HepG2 (cell line): ENCODE results near the gene CROCC. TPM values are rescaled to one million over a fixed set of nuclear protein-coding genes. Genes with fewer than 3 reads are reported as not detected.
A peak's percentile ranks its signal among the peaks of the same experiment; 100 is the strongest.

Experiments used
- ATAC-seq: fragments of 200-7000 bp; cut with Tn5 transposase; 3 replicates; pipeline ENCODE4 v1.9.1; 2020; ENCODE audit warnings: mild to moderate bottlenecking, moderate library complexity
- BruUV-seq: library from RNA; stranded (reverse); fragments of 400-500 nt; replicated peaks from 2 replicates; lab custom pipeline; 2021; lab: Mats Ljungman, UMichigan
- CTCF ChIA-PET: fragments of 300-600 bp; formaldehyde crosslinking; extraction: SDS; loops from one replicate; lab custom pipeline; 2021; ENCODE audit warnings: low total read pairs, inconsistent platforms, low intra/inter-chr PET ratio; lab: Yijun Ruan, JAX
- POLR2A ChIA-PET: fragments of 350-600 bp; sonication (Branson Sonifier 250); formaldehyde crosslinking; loops from one replicate; lab custom pipeline; 2020; ENCODE audit warnings: antibody characterized with exemption, inconsistent platforms; lab: Yijun Ruan, JAX
- DNase-seq: peaks from one replicate; pipeline ENCODE4 v3.0.0-alpha.2; 2015; ENCODE audit warnings: low spot score
- FAIRE-seq: peaks from 3 replicates; lab custom pipeline; 2011; peaks lifted over from hg19 to GRCh38; lab: Jason Lieb, UNC
- H2AFZ ChIP-seq: one replicate; pipeline ENCODE4 v1.6.1; 2011; ENCODE audit warnings: low read length, inconsistent platforms
- H3K27ac ChIP-seq: fragments of 300-600 bp; 3 replicates; pipeline ENCODE4 v1.8.0; 2011; ENCODE audit warnings: mixed run types, mild to moderate bottlenecking, mixed read lengths, low read length, inconsistent platforms; ENCODE audit not compliant: insufficient read depth; ENCODE audit errors: extremely low read length
- H3K27me3 ChIP-seq, 2 experiments: fragments of 200-600 bp in 1 of 2; 2 replicates in 1 of 2; 3 replicates in 1 of 2; pipeline versions ENCODE4 v1.6.0 to v1.8.0; 2011; ENCODE audit warnings: low read length in 2 of 2, mild to moderate bottlenecking in 2 of 2, moderate library complexity in 2 of 2, inconsistent platforms in 1 of 2; ENCODE audit not compliant: insufficient read depth in 2 of 2, control insufficient read depth in 1 of 2
- H3K36me3 ChIP-seq, 2 experiments: fragments of 200-600 bp in 1 of 2; replicated peaks in 1 of 2; 2 replicates in 1 of 2; 3 replicates in 1 of 2; pipeline versions ENCODE4 v1.5.1 to v1.8.0; 2011; ENCODE audit warnings: low read length in 2 of 2, inconsistent platforms in 1 of 2; ENCODE audit not compliant: insufficient read depth in 2 of 2, control insufficient read depth in 1 of 2
- H3K4me1 ChIP-seq: 2 replicates; pipeline ENCODE4 v1.5.1; 2012; ENCODE audit warnings: low read length, inconsistent platforms; ENCODE audit not compliant: insufficient read depth
- H3K4me2 ChIP-seq: 2 replicates; pipeline ENCODE4 v1.6.0; 2011; ENCODE audit warnings: low read depth, low read length, inconsistent platforms
- H3K4me3 ChIP-seq, 3 experiments: fragments of 200-600 bp in 1 of 3; sonication (generic), shearing (Covaris generic) in 1 of 3; replicated peaks in 1 of 3; 2 replicates each; pipeline ENCODE4 v1.5.1; 2011 to 2016; ENCODE audit warnings: low read length in 3 of 3, inconsistent platforms in 2 of 3, low read depth in 2 of 3, mild to moderate bottlenecking in 2 of 3, control low read depth in 1 of 3, mixed read lengths in 1 of 3; ENCODE audit not compliant: insufficient read depth in 1 of 3
- H3K79me2 ChIP-seq: one replicate; pipeline ENCODE4 v1.6.1; 2011; ENCODE audit warnings: low read length, inconsistent platforms; ENCODE audit not compliant: insufficient read depth
- H3K9ac ChIP-seq: 2 replicates; pipeline ENCODE4 v1.6.0; 2011; ENCODE audit warnings: mild to moderate bottlenecking, low read depth, low read length, inconsistent platforms; ENCODE audit not compliant: insufficient read depth
- H3K9me3 ChIP-seq: 2 replicates; pipeline ENCODE4 v1.5.1; 2012; ENCODE audit warnings: mild to moderate bottlenecking, low read length
- H4K20me1 ChIP-seq: 2 replicates; pipeline ENCODE4 v1.6.0; 2011; ENCODE audit warnings: inconsistent platforms, mild to moderate bottlenecking, low read length, moderate library complexity; ENCODE audit not compliant: insufficient read depth
- EEA1 ChIP-seq: sonication (generic); formaldehyde crosslinking; IDR thresholded peaks from 2 replicates; pipeline ENCODE4 v1.5.1; 2020; ENCODE audit warnings: mild to moderate bottlenecking, missing genetic modification reagents, borderline replicate concordance
- FOXK2 ChIP-seq: fragments of 450-650 bp; IDR thresholded peaks from 2 replicates; pipeline ENCODE4 v1.6.1; 2016
- KLF6 ChIP-seq: IDR thresholded peaks from 2 replicates; pipeline ENCODE4 v1.8.0; 2016; ENCODE audit warnings: missing biosample characterization, missing genetic modification reagents
- NAIF1 ChIP-seq: sonication (generic); formaldehyde crosslinking; IDR thresholded peaks from 2 replicates; pipeline ENCODE4 v1.5.0; 2020; ENCODE audit warnings: mild to moderate bottlenecking, missing genetic modification reagents, borderline replicate concordance
- NFYB ChIP-seq: sonication (generic); formaldehyde crosslinking; IDR thresholded peaks from 2 replicates; pipeline ENCODE4 v1.4.0; 2020; ENCODE audit warnings: missing genetic modification reagents
- SETDB1 ChIP-seq: sonication (generic); formaldehyde crosslinking; IDR thresholded peaks from 2 replicates; pipeline ENCODE4 v1.5.1; 2020; ENCODE audit warnings: missing genetic modification reagents, mild to moderate bottlenecking, borderline replicate concordance
- THYN1 ChIP-seq: sonication (generic); formaldehyde crosslinking; IDR thresholded peaks from 2 replicates; pipeline ENCODE4 v1.8.1; 2023; ENCODE audit warnings: low read depth, mild to moderate bottlenecking, moderate library complexity, missing genetic modification reagents, borderline replicate concordance
- ZNF318 ChIP-seq: sonication (generic); formaldehyde crosslinking; IDR thresholded peaks from 2 replicates; pipeline ENCODE4 v1.4.0; 2020; ENCODE audit warnings: mild to moderate bottlenecking, missing genetic modification reagents
- ZNF770 ChIP-seq: sonication (generic); formaldehyde crosslinking; IDR thresholded peaks from 2 replicates; pipeline ENCODE4 v1.5.0; 2020; ENCODE audit warnings: mild to moderate bottlenecking, missing genetic modification reagents
- ZNF777 ChIP-seq: sonication (generic); formaldehyde crosslinking; IDR thresholded peaks from 2 replicates; pipeline ENCODE4 v1.4.0; 2020; ENCODE audit warnings: missing genetic modification reagents
- WGBS: methylation state at CpG from one replicate; pipeline ENCODE4 v1.1.6; 2017; ENCODE audit warnings: low lambda C conversion rate; 5-methylcytosine and 5-hydroxymethylcytosine counted together
- in situ Hi-C: cut with HindIII; loops from 2 replicates; pipeline ENCODE4 v1.10.0; 2017; ENCODE audit warnings: low pct_unique_long_range_greater_than_20kb; ENCODE audit not compliant: extremely low pct_ligation_motif_present
- intact Hi-C: fragments of 100-400 bp; cut with micrococcal nuclease; formaldehyde crosslinking; loops from one replicate; pipeline ENCODE4 v1.10.0; 2022; ENCODE audit not compliant: unreplicated experiment
- polyA plus RNA-seq, 8 experiments: library from polyadenylated mRNA; depleted of rRNA in 3 of 8; stranded (reverse) in 7 of 8; unstranded in 1 of 8; fragments of >200 nt; fragmentation: Illumina TruSeq in 4 of 8; extraction: Trizol in 4 of 8; gene quantifications; 2 replicates each; pipeline versions ENCODE4 v1.2.1 to v1.2.3, GENCODE V29; 2011 to 2016; ENCODE audit warnings: low read depth in 4 of 8, missing spikeins in 1 of 8, mixed read lengths in 1 of 8; ENCODE audit not compliant: insufficient read depth in 1 of 8
- total RNA-seq, 5 experiments: library from RNA; depleted of rRNA; stranded (reverse); fragments of >200 nt; fragmentation: Illumina TruSeq; extraction: Trizol; gene quantifications; 2 replicates each; pipeline ENCODE4 v1.2.3, GENCODE V29; 2016; ENCODE audit warnings: low read depth in 1 of 5
- TF ChIP-seq, protein P1 (sequence below): sonication (generic); formaldehyde crosslinking; IDR thresholded peaks from 2 replicates; pipeline ENCODE4 v1.8.0; 2022; ENCODE audit warnings: mild to moderate bottlenecking, missing genetic modification reagents, moderate library complexity

The CROCC gene
- total and polyA plus RNA-seq, 2 of the 13 experiments (the other 11 are each of a cell fraction or from before 2014, with no cell fraction given): 7.8 to 15.5 TPM

GRCh38 chr1:16977377-16977776, 55.6 kb downstream of the CROCC start (continued):
- TF ChIP-seq THYN1 (CRISPR knock-in tag): no peak

DNA sequence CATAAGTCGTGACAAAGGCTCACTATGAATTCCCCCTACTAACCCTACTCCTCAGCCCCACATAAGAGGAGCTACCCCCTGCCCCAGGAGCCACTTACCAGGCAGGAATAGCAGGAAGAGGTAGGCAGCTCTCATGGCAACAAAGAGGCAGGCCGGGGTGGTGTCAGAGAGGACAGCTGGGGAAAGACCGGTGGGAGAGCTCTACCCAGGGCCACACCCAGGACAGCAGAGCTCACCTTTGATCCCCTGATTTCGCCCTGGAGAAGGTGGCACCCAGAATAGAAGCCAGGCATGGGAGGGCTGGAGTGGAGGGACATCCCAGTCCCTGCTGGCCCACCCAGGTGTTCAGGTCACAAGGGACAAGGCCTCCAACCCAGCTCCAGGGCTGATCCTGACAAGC, 56.4 kb downstream of the CROCC start:
- H2AFZ ChIP-seq: no peak overlapping the region
- H4K20me1 ChIP-seq: no peaks in the 10 kb centered on the region
- no peaks in the 10 kb centered on the region for H3K9me3 ChIP-seq
- H3K36me3 ChIP-seq: no peaks in the 10 kb centered on the region
- peak; percentile 19 for ATAC-seq
- no TSS peak for BruUV-seq
- intact Hi-C loops: no loop called here
- ChIA-PET POLR2A (no interaction called here), CTCF (no interaction called here)
- in situ Hi-C loops: no loop called here
- WGBS: 0% methylated on average over 3 of the region's 4 CpGs
- no peak overlapping the region for H3K4me3 ChIP-seq
- no peak overlapping the region for H3K9ac ChIP-seq
- peaks cover 31% of the 10 kb centered on the region for H3K4me1 ChIP-seq
- FAIRE-seq: no peak
- H3K27ac ChIP-seq: no peak overlapping the region
- peaks cover 4 to 32% of the 10 kb centered on the region in 2 experiments; a peak in 4 of 5 replicates for H3K27me3 ChIP-seq
- H3K4me2 ChIP-seq: no peak overlapping the region
- H3K79me2 ChIP-seq: no peaks in the 10 kb centered on the region
- DNase-seq: no peak
- no peak for TF ChIP-seq SETDB1 (CRISPR knock-in tag)
- no peak for TF ChIP-seq EEA1 (CRISPR knock-in tag)
- TF ChIP-seq NAIF1 (CRISPR knock-in tag): no peak
- no peak for TF ChIP-seq NFYB
- TF ChIP-seq KLF6 (CRISPR knock-in tag): no peak
- no peak for TF ChIP-seq ZNF318
- TF ChIP-seq, protein P1, sequence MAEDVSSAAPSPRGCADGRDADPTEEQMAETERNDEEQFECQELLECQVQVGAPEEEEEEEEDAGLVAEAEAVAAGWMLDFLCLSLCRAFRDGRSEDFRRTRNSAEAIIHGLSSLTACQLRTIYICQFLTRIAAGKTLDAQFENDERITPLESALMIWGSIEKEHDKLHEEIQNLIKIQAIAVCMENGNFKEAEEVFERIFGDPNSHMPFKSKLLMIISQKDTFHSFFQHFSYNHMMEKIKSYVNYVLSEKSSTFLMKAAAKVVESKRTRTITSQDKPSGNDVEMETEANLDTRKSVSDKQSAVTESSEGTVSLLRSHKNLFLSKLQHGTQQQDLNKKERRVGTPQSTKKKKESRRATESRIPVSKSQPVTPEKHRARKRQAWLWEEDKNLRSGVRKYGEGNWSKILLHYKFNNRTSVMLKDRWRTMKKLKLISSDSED (CRISPR knock-in tag): no peak
- TF ChIP-seq FOXK2: no peak
- no peak for TF ChIP-seq ZNF770
- no peak for TF ChIP-seq ZNF777 (CRISPR knock-in tag)
